Liver (tissue), 3 donors: ENCODE results near the gene TSKS.

Experiments
- EGR1 ChIP-seq, 2 donors: IDR thresholded peaks; 2 replicates each; pipeline ENCODE4 v1.6.1; 2016 to 2018; ENCODE audit warnings: antibody characterized with exemption in 2 of 2, low read depth in 2 of 2
- MAX ChIP-seq: IDR thresholded peaks from 2 replicates; pipeline ENCODE4 v1.6.1; 2016; ENCODE audit warnings: antibody characterized with exemption
- NR2F2 ChIP-seq: IDR thresholded peaks from 2 replicates; pipeline ENCODE4 v1.6.1; 2016; ENCODE audit warnings: antibody characterized with exemption
- RAD21 ChIP-seq, 2 donors: IDR thresholded peaks; 2 replicates each; pipeline ENCODE4 v1.6.1; 2016; ENCODE audit warnings: antibody characterized with exemption in 2 of 2, mild to moderate bottlenecking in 2 of 2
- REST ChIP-seq: IDR thresholded peaks from 2 replicates; pipeline ENCODE4 v1.6.1; 2016; ENCODE audit warnings: antibody characterized with exemption, mild to moderate bottlenecking
- RXRA ChIP-seq, 2 donors: IDR thresholded peaks; 2 replicates each; pipeline ENCODE4 v1.6.1; 2017 to 2018; ENCODE audit warnings: antibody characterized with exemption in 2 of 2, mild to moderate bottlenecking in 1 of 2
- SP1 ChIP-seq: IDR thresholded peaks from 2 replicates; pipeline ENCODE4 v1.6.1; 2018; ENCODE audit warnings: antibody characterized with exemption, mild to moderate bottlenecking
- TAF1 ChIP-seq: conservative IDR thresholded peaks from 2 replicates; pipeline ENCODE4 v1.6.1; 2016; ENCODE audit warnings: antibody characterized with exemption, mild to moderate bottlenecking
- YY1 ChIP-seq: IDR thresholded peaks from 2 replicates; pipeline ENCODE4 v1.6.1; 2016; ENCODE audit warnings: antibody characterized with exemption, mild to moderate bottlenecking
- TF ChIP-seq, protein P1 (sequence below): fragments of 150-350 bp; IDR thresholded peaks from 2 replicates; pipeline ENCODE4 v1.5.1; 2017; ENCODE audit warnings: improper control_type of control experiment, low read depth, low read length; ENCODE audit not compliant: missing input control
- TF ChIP-seq, protein P2 (sequence below): IDR thresholded peaks from 2 replicates; pipeline ENCODE4 v1.6.1; 2016; ENCODE audit warnings: antibody characterized with exemption
- donor health status: healthy.
- donor health status: healthy.

DNA sequence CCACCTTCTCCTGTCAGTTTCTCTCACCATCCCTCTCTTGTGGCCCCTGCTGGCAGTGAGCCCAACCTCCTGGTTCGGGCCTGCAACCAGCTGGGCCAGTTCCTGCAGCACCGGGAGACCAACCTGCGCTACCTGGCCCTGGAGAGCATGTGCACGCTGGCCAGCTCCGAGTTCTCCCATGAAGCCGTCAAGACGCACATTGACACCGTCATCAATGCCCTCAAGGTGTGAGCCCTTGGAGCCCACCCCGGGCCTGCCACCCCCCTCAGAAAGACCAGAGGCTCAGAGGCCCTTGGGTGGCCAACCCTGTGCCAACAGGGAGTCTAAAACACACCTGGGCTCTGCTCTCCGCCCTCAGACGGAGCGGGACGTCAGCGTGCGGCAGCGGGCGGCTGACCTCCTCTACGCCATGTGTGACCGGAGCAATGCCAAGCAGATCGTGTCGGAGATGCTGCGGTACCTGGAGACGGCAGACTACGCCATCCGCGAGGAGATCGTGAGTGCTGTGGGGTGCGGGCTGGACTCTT lies 36.2 kb upstream of the TSKS start:
- TF ChIP-seq RXRA (IDR thresholded peaks at IDR 0.05) = no peak
- TF ChIP-seq, protein P1, sequence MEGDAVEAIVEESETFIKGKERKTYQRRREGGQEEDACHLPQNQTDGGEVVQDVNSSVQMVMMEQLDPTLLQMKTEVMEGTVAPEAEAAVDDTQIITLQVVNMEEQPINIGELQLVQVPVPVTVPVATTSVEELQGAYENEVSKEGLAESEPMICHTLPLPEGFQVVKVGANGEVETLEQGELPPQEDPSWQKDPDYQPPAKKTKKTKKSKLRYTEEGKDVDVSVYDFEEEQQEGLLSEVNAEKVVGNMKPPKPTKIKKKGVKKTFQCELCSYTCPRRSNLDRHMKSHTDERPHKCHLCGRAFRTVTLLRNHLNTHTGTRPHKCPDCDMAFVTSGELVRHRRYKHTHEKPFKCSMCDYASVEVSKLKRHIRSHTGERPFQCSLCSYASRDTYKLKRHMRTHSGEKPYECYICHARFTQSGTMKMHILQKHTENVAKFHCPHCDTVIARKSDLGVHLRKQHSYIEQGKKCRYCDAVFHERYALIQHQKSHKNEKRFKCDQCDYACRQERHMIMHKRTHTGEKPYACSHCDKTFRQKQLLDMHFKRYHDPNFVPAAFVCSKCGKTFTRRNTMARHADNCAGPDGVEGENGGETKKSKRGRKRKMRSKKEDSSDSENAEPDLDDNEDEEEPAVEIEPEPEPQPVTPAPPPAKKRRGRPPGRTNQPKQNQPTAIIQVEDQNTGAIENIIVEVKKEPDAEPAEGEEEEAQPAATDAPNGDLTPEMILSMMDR = no peak
- TF ChIP-seq TAF1 = no peak
- no peak for TF ChIP-seq YY1
- TF ChIP-seq MAX = no peak
- TF ChIP-seq EGR1 (IDR thresholded peaks at IDR 0.05; ENCODE audit: low read depth in 2 of 2) = no peak
- TF ChIP-seq, protein P2, sequence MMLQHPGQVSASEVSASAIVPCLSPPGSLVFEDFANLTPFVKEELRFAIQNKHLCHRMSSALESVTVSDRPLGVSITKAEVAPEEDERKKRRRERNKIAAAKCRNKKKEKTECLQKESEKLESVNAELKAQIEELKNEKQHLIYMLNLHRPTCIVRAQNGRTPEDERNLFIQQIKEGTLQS = no peak
- no peak for TF ChIP-seq NR2F2
- TF ChIP-seq REST = no peak
- TF ChIP-seq RAD21 (IDR thresholded peaks at IDR 0.05) = no peak
- TF ChIP-seq SP1 = no peak
